Body of pancreas (tissue), 4 donors: ENCODE measurements around the gene RNF215.

ENCODE experiments used
- CTCF ChIP-seq, 7 experiments: fragments of 450-650 bp in 4 of 7; fragments of 200-600 bp in 3 of 7; sonication (generic) in 3 of 7; IDR thresholded peaks; one replicate each; pipeline ENCODE4 v1.5.1; 2016 to 2019; ENCODE audit warnings: antibody characterized with exemption in 7 of 7
- POLR2A ChIP-seq, 3 donors: fragments of 450-650 bp; IDR thresholded peaks; one replicate each; pipeline ENCODE4 v1.6.1; 2016; ENCODE audit warnings: antibody characterized with exemption in 3 of 3, mild to moderate bottlenecking in 2 of 3

- TF ChIP-seq CTCF (IDR thresholded peaks at IDR 0.05), result no peak
- no peak for TF ChIP-seq POLR2A (IDR thresholded peaks at IDR 0.05)
Measured at GRCh38 chr22:30429887-30430286, 42.7 kb upstream of the RNF215 start.
